ENCODE data around the gene CEP70.
A peak's percentile ranks its signal among the peaks of the same experiment; 100 is the strongest.

The CEP70 gene

DNA sequence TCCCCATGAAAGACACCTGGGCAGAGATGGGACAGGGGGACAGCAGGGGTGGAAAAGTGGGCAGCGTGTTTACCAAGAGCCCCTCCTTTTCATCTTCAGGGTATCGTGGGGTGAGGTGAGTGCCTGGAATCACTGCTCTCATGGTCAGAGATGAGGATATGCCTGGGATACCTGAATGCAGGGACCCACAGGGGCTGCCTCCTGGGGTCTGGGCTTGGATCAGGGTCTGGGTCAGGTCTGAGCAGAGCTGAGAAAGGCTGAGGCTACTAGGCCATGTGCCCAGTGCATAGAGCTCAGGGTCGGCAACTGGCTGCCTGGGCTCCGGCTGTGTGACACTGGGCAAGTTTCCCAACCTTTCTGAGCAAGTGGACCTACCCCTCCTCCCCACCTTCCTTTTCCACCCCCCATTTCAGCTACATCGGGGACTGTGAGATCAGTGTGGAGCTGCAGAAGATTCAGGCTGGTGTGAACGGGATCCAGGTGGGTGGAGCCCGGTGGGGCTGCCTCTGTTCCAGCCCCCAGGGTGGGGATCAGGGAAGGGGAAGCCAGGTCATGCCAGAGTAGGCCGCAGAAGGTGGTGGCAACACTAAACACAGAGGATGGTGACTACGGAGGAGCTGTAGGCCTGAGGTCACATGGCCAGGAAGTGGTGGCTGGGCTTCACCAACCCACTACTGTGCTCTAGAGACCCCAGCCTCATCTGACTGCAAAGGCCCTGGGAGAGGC is 135.1 kb downstream of the CEP70 start:
- H3K18ac ChIP-seq (ENCODE audit: low read length) = no peak overlapping the region
- H2BK120ac ChIP-seq (ENCODE audit: insufficient read depth, low read length, poor library complexity) = no peak overlapping the region
- no peaks in the 10 kb centered on the region for H3K79me1 ChIP-seq (ENCODE audit: low read length)
- H4K91ac ChIP-seq (ENCODE audit: low read depth, low read length) = no peak overlapping the region
- H2AFZ ChIP-seq (ENCODE audit: insufficient read depth, low read length, poor library complexity) = no peak overlapping the region
- no peak overlapping the region for H2AK5ac ChIP-seq (ENCODE audit: low read length)
- H3K27ac ChIP-seq (ENCODE audit: low read depth, low read length) = no peak overlapping the region
- H3K4me1 ChIP-seq (ENCODE audit: control insufficient read depth in 1 of 2, insufficient read depth in 2 of 2, low read length in 2 of 2) = peaks cover 0 to 7% of the 10 kb centered on the region in 2 experiments
- no peak overlapping the region for H3K23ac ChIP-seq (ENCODE audit: low read length)
- no peak overlapping the region for H3K4me2 ChIP-seq (ENCODE audit: low read length)
- no peak overlapping the region for H3K4me3 ChIP-seq (ENCODE audit: low read depth, low read length)
- no CpG with 5 or more reads among the region's 9 CpGs for WGBS (ENCODE audit: extremely low coverage, insufficient coverage, insufficient read length)
- H3K36me3 ChIP-seq (ENCODE audit: control insufficient read depth in 1 of 2, insufficient read depth in 2 of 2, low read length in 2 of 2) = peaks cover 6 to 8% of the 10 kb centered on the region in 2 experiments
- H2BK12ac ChIP-seq (ENCODE audit: low read length) = no peak overlapping the region
- no peak overlapping the region for H2BK5ac ChIP-seq (ENCODE audit: low read depth, low read length, poor library complexity)
- H4K12ac ChIP-seq (ENCODE audit: low read depth, low read length) = no peak overlapping the region
- no peak overlapping the region for H3K14ac ChIP-seq (ENCODE audit: low read length)
- H3K9ac ChIP-seq (ENCODE audit: low read length) = no peak overlapping the region
- no peaks in the 10 kb centered on the region for H3K27me3 ChIP-seq (ENCODE audit: insufficient read depth, low read length)
- H3K4ac ChIP-seq (ENCODE audit: low read depth, low read length) = no peak overlapping the region
- H3K79me2 ChIP-seq (ENCODE audit: control insufficient read depth, insufficient read depth, low read length, poor library complexity) = no peaks in the 10 kb centered on the region
- H4K8ac ChIP-seq (ENCODE audit: low read depth, low read length) = no peak overlapping the region
- DNase-seq = no peak
- peaks cover 3% of the 10 kb centered on the region for H3K9me3 ChIP-seq (ENCODE audit: insufficient read depth, low read depth, low read length)

DNA sequence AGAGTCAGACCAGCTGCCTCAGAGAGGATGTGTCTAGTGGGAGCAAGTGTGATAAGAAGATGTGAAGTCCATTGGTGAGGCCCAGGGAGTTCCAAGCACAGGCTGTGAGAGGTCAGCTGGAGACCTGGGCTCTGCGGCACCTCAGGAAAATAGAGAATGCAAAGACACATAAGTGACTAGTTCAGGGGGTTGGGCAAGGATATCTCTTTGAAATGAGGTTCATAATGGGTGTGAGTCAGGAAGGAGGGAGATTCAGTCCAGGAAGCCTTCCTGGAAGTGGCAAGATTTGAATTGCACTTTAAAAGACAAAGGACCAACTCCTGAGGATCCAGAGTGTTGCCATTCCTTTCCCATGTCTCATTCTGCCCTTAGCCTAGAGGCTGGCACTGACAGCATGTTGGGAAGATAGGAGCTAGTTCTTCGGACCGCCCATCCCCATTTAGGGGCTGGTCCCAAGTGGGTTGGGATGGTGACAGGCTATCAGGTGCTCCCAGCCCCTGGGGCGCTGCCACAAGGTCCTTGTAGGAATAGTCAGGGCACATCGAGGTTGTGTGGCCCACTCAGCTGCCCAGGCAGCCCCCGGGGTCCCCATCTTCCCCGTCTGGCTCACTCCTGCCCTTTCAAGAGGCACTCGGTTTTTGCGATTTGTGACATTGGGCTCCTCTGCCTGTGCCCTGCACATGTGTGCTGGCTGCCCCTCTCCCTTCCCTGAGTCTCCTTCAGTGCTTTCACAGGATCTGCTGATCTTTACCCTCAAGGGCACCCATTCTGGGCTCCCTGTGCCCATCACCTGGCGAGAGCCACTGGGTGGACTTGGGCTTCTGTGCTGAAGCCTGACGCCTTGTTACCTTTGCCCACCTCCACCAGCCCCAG is 136.0 kb downstream of the CEP70 start:
- Histone ChIP-seq H2AK5ac (ENCODE audit: low read length) (no peak overlapping the region), H3K9ac (ENCODE audit: low read length) (no peak overlapping the region), H2BK120ac (ENCODE audit: insufficient read depth, low read length, poor library complexity) (no peak overlapping the region), H3K4me3 (ENCODE audit: low read depth, low read length) (no peak overlapping the region), H3K27me3 (ENCODE audit: insufficient read depth, low read length) (no peaks in the 10 kb centered on the region), H3K23ac (ENCODE audit: low read length) (no peak overlapping the region), H3K14ac (ENCODE audit: low read length) (no peak overlapping the region), H3K27ac (ENCODE audit: low read depth, low read length) (no peak overlapping the region), H2AFZ (ENCODE audit: insufficient read depth, low read length, poor library complexity) (no peak overlapping the region), H2BK5ac (ENCODE audit: low read depth, low read length, poor library complexity) (no peak overlapping the region), H3K4ac (ENCODE audit: low read depth, low read length) (no peak overlapping the region), H3K79me1 (ENCODE audit: low read length) (no peaks in the 10 kb centered on the region), H4K91ac (ENCODE audit: low read depth, low read length) (no peak overlapping the region), H4K12ac (ENCODE audit: low read depth, low read length) (no peak overlapping the region), H3K4me1 (ENCODE audit: control insufficient read depth in 1 of 2, insufficient read depth in 2 of 2, low read length in 2 of 2) (peaks cover 0 to 7% of the 10 kb centered on the region in 2 experiments), H3K9me3 (ENCODE audit: insufficient read depth, low read depth, low read length) (peaks cover 3% of the 10 kb centered on the region), H4K8ac (ENCODE audit: low read depth, low read length) (no peak overlapping the region), H3K36me3 (ENCODE audit: control insufficient read depth in 1 of 2, insufficient read depth in 2 of 2, low read length in 2 of 2) (peaks cover 6 to 8% of the 10 kb centered on the region in 2 experiments), H3K4me2 (ENCODE audit: low read length) (no peak overlapping the region), H3K79me2 (ENCODE audit: control insufficient read depth, insufficient read depth, low read length, poor library complexity) (no peaks in the 10 kb centered on the region), H3K18ac (ENCODE audit: low read length) (no peak overlapping the region), H2BK12ac (ENCODE audit: low read length) (no peak overlapping the region)
- no CpG with 5 or more reads among the region's 11 CpGs for WGBS (ENCODE audit: extremely low coverage, insufficient coverage, insufficient read length)
- peak in 1 of 2 donors; percentile 58 for DNase-seq

DNA sequence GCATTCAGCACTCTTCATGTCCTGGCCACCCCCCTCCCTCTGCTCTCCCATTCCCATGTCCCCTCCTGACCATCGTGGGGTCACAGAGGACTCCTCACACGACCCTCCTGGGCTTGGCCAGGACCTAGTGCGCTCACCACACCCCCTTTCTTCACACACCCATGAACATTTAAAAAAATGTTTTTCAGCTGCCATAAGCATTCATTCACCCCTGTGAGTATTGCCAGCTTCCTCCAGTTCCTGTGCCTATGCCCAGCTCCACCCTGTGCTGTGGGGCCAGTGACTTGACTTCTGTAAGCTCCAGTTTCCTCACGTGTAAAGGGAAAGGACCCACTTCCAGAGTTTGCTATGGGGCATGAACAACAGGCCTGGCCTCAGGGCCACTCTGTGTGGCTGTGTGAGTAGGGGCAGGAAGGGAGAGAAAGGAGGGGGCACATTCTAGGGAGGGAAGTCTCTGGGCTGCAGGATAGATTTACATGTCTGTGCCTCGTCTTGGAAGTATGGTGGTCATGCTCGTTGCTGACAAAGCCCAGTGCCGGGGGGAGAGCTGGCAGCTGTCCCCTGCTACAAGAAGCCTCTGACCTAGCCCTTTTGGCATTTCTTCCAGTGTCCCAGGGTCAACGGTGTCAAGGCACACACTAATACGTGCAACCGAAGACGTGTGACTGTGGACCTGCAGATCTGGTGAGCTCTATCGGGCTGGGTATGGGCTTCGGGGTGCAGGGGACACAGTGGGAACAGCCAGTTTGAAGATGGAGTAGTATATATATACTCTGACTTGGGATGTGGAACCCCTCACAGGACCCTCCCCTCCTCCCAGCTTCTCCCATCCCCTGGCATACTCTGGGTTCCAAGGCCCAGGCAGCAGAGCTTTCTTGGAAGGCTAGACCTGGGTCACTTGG is 136.8 kb downstream of the CEP70 start:
- Histone ChIP-seq H4K8ac (ENCODE audit: low read depth, low read length) (no peak overlapping the region), H2AFZ (ENCODE audit: insufficient read depth, low read length, poor library complexity) (no peak overlapping the region), H3K9ac (ENCODE audit: low read length) (no peak overlapping the region), H4K91ac (ENCODE audit: low read depth, low read length) (no peak overlapping the region), H3K14ac (ENCODE audit: low read length) (no peak overlapping the region), H4K12ac (ENCODE audit: low read depth, low read length) (no peak overlapping the region), H3K9me3 (ENCODE audit: insufficient read depth, low read depth, low read length) (peaks cover 3% of the 10 kb centered on the region), H3K36me3 (ENCODE audit: control insufficient read depth in 1 of 2, insufficient read depth in 2 of 2, low read length in 2 of 2) (peaks cover 6 to 8% of the 10 kb centered on the region in 2 experiments), H2BK120ac (ENCODE audit: insufficient read depth, low read length, poor library complexity) (no peak overlapping the region), H2AK5ac (ENCODE audit: low read length) (no peak overlapping the region), H3K23ac (ENCODE audit: low read length) (no peak overlapping the region), H3K4ac (ENCODE audit: low read depth, low read length) (no peak overlapping the region), H3K27ac (ENCODE audit: low read depth, low read length) (no peak overlapping the region), H3K27me3 (ENCODE audit: insufficient read depth, low read length) (no peaks in the 10 kb centered on the region), H2BK12ac (ENCODE audit: low read length) (no peak overlapping the region), H3K79me1 (ENCODE audit: low read length) (no peaks in the 10 kb centered on the region), H3K4me2 (ENCODE audit: low read length) (no peak overlapping the region), H3K4me3 (ENCODE audit: low read depth, low read length) (no peak overlapping the region), H3K79me2 (ENCODE audit: control insufficient read depth, insufficient read depth, low read length, poor library complexity) (no peaks in the 10 kb centered on the region), H3K4me1 (ENCODE audit: control insufficient read depth in 1 of 2, insufficient read depth in 2 of 2, low read length in 2 of 2) (peaks cover 0 to 13% of the 10 kb centered on the region in 2 experiments), H3K18ac (ENCODE audit: low read length) (no peak overlapping the region), H2BK5ac (ENCODE audit: low read depth, low read length, poor library complexity) (no peak overlapping the region)
- WGBS (ENCODE audit: extremely low coverage, insufficient coverage, insufficient read length) = no CpG with 5 or more reads among the region's 13 CpGs
- no peak for DNase-seq

Measured in trophoblast cell (in vitro differentiated cells and primary cell).